Muscle of leg (tissue), 11 donors: Measurements from ENCODE around the gene TMEM30A. TPM values are rescaled to one million over a fixed set of nuclear protein-coding genes. Genes with fewer than 3 reads are reported as not detected.
A peak's percentile ranks its signal among the peaks of the same experiment; 100 is the strongest.

ENCODE experiments used
- DNase-seq: peaks from one replicate; pipeline ENCODE4 v3.0.0; 2013
- H3K27ac ChIP-seq: one replicate; pipeline ENCODE4 v1.5.1; 2013; ENCODE audit warnings: mild to moderate bottlenecking, low read length, control low read depth
- H3K27me3 ChIP-seq: one replicate; pipeline ENCODE4 v1.6.1; 2013; ENCODE audit warnings: low read length; ENCODE audit not compliant: control insufficient read depth, insufficient read depth
- H3K36me3 ChIP-seq: one replicate; pipeline ENCODE4 v1.6.1; 2013; ENCODE audit warnings: low read length; ENCODE audit not compliant: control insufficient read depth, insufficient read depth
- H3K4me1 ChIP-seq: one replicate; pipeline ENCODE4 v1.6.1; 2013; ENCODE audit warnings: low read length; ENCODE audit not compliant: control insufficient read depth, insufficient read depth
- H3K4me3 ChIP-seq: one replicate; pipeline ENCODE4 v1.5.1; 2013; ENCODE audit warnings: low read length, control low read depth
- H3K9me3 ChIP-seq: replicated peaks from 2 replicates; pipeline ENCODE4 v1.6.1; 2013; ENCODE audit warnings: low read depth, low read length; ENCODE audit not compliant: control insufficient read depth
- WGBS: methylation state at CpG from one replicate; pipeline ENCODE4 v1.1.5; 2013; ENCODE audit warnings: missing lambda C conversion rate; ENCODE audit not compliant: insufficient coverage; 5-methylcytosine and 5-hydroxymethylcytosine counted together
- polyA plus RNA-seq, 8 donors: library from polyadenylated mRNA; unstranded; fragments of 120-200 nt; gene quantifications; one replicate each; pipeline versions ENCODE4 v1.2.1 to v1.2.3, GENCODE V29; 2013; ENCODE audit warnings: inconsistent platforms in 1 of 8, low replicate concordance in 1 of 8; ENCODE audit not compliant: insufficient read length in 8 of 8, insufficient read depth in 1 of 8
- total RNA-seq: library from RNA; stranded (reverse); fragments of 120-200 nt; gene quantifications from one replicate; pipeline ENCODE4 v1.2.4, GENCODE V29; 2013

Gene TMEM30A
- total and polyA plus RNA-seq, 9 donors: 45.2 to 81.5 (median 61.0) TPM

GRCh38 chr6:75243333-75244062 is 41.1 kb downstream of the TMEM30A start, which contains the start of gene COX7A2:
Gene COX7A2, minus strand, starts transcription at chr6:75243801. Its CDS starts 67 bp downstream, at chr6:75243734.
- WGBS: 0% methylated on average over 25 of the region's 36 CpGs

GRCh38 chr6:75236630-75237029 is 48.0 kb downstream of the TMEM30A start:
- WGBS: 82% methylated on average over 2 of the region's 4 CpGs
- H3K27me3 ChIP-seq: no peaks in the 10 kb centered on the region
- H3K4me1 ChIP-seq: peaks cover 18% of the 10 kb centered on the region
- no peaks in the 10 kb centered on the region for H3K9me3 ChIP-seq
- peaks cover 9% of the 10 kb centered on the region for H3K36me3 ChIP-seq
- no peak overlapping the region for H3K4me3 ChIP-seq
- DNase-seq: no peak
- no peak overlapping the region for H3K27ac ChIP-seq

More at GRCh38 chr6:75243333-75244062, 41.1 kb downstream of the TMEM30A start, which contains the start of gene COX7A2:
- DNase-seq: peak; percentile 99
- Histone ChIP-seq H3K36me3 (peaks cover 7% of the 10 kb centered on the region), H3K27ac (peak within 1 kb of the TSS; percentile 99), H3K4me3 (peak within 1 kb of the TSS; percentile 96), H3K4me1 (peaks cover 9% of the 10 kb centered on the region), H3K27me3 (no peaks in the 10 kb centered on the region), H3K9me3 (no peaks in the 10 kb centered on the region)

DNA sequence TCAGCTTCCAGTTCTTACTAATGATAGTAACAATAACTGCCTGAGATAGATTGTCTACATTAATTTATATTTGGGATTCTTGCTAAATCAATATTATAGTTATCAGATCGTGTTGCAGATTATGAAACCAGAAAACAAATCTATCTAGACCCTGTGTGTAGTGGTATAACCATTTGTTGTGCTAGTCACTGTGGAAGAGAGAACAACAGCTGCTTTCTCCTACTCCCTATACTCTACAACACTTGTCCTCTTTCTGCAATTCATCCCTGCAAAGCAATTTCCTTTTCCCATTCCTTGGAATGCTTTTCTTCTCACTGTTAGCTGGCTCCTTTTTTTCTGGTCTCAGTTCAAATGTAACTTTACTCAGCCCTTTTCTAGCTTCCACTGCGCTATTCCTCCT is 49.3 kb downstream of the TMEM30A start:
- Histone ChIP-seq H3K27ac (peak overlapping the region; percentile 52), H3K4me3 (no peak overlapping the region), H3K4me1 (peaks cover 20% of the 10 kb centered on the region), H3K36me3 (peaks cover 9% of the 10 kb centered on the region), H3K9me3 (no peaks in the 10 kb centered on the region), H3K27me3 (no peaks in the 10 kb centered on the region)
- no CpG with 5 or more reads among the region's 2 CpGs for WGBS
- DNase-seq: no peak

DNA sequence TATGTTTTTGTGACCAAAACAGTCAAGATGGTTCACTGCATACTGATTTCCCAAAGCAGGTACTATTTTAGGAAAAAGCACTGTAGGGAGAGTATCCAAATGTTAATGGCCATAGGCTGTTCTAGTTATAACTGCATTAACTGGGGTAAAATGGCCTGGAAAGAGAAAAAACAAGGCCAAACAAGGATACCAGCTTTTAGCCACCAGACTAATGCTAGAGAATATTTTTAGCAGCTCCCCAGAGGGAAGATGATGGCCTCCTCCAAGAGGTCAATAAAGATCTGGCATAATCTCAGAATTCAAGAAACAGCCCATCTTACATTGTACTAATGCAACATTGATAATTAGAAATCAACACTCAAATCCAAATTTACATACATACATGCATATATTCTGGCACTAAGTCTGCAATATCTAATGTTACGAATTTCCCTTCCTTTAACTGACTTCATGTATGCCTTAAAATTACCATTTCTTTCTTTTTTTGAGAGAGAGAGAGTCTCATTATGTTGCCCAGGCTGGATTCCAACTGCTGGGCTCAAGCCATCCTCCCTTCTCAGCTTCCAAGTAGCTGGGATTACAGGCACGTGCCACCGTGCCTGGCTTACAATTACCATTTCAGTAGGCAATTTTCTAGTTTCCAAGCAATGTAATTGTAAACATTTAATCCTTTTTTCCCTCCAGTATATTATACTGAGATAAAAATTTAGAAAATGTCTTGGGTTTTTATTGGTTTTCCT is 50.3 kb downstream of the TMEM30A start:
- Histone ChIP-seq H3K27ac (no peak overlapping the region), H3K4me3 (no peak overlapping the region), H3K4me1 (peaks cover 20% of the 10 kb centered on the region), H3K27me3 (no peaks in the 10 kb centered on the region), H3K9me3 (no peaks in the 10 kb centered on the region), H3K36me3 (peaks cover 9% of the 10 kb centered on the region)
- no CpG with 5 or more reads among the region's 3 CpGs for WGBS
- DNase-seq: peak; percentile 69

- H3K9me3 ChIP-seq: no peaks in the 10 kb centered on the region
- no peaks in the 10 kb centered on the region for H3K27me3 ChIP-seq
- peaks cover 2% of the 10 kb centered on the region for H3K36me3 ChIP-seq
- H3K27ac ChIP-seq: peak overlapping the region; percentile 9
- H3K4me3 ChIP-seq: no peak overlapping the region
- DNase-seq: peak; percentile 37
- peaks cover 20% of the 10 kb centered on the region for H3K4me1 ChIP-seq
- WGBS: no CpG with 5 or more reads among the region's 4 CpGs
Measured at GRCh38 chr6:75233092-75233615, 51.4 kb downstream of the TMEM30A start.

DNA sequence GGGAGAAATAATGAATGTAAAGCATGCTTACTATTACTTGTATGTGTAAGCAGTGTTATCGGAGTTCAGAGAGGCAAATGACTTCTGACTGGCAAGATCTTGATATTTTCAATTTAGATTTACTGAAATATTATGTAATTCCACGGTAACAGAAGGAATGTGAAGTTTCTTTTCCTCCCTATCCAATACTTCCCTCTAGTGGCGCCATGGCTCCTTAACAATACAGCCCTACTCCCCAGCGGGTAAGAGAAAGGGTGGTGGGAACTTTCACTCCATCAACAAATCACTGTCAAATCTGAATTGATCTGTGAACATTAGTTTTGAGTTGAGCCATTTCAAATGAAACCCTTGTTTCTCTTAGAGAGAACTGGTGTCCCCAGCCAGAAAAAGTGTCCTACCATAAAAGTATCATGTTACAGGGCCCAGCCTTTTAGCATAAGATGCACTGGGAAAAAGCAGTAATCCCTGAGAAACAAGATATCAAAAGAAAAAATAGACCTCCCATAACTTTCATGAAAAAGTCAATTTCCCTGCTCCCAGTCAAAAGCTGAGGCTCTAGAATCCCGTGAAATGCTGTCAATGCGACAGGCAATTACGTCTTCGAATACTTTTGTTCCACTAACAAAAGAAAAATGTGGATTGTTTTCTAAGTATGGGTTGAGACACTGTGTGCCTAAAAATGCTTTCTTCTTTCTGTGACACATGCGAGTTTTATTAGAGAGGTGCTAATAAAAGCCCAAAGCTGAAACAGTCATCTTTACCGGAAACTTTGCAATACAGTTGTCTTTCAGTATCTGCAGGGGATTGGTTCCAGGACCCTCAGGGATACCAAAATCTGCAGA is 53.9 kb downstream of the TMEM30A start:
- Histone ChIP-seq H3K4me1 (peaks cover 16% of the 10 kb centered on the region), H3K36me3 (no peaks in the 10 kb centered on the region), H3K4me3 (no peak overlapping the region), H3K27me3 (no peaks in the 10 kb centered on the region), H3K9me3 (no peaks in the 10 kb centered on the region), H3K27ac (no peak overlapping the region)
- WGBS: 50% methylated on average over 1 of the region's 10 CpGs
- DNase-seq: peak; percentile 62

DNA sequence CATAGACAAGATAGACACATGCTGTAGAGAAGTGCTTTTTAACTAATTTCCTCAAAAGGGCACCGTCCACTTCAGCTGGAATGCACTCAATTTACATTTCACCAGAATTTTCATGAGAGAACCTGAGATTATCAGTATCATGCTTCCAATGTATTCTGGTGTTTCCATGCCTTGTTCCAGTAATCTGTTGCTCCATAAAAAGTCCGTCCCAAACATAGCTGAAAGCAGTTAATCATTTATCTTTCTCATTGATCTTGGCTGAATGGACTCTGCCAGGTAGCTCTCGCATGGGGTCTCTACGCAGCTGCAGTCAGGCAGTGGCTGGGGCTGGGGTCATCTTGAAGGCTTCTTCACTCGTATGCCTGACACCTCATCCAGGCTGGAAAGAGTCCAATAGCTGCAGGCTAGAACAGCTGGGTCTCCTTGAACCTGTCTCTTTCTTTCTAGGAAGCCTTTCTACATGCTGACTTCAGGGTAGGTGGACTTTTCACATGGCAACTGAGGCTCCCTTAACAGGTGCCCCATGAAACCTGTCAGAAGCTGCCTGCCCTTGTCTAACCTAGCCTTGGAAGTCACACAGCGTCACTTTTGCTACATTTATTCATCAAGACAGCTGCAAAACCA is 60.2 kb downstream of the TMEM30A start:
- Histone ChIP-seq H3K4me3 (no peak overlapping the region), H3K4me1 (no peaks in the 10 kb centered on the region), H3K27ac (no peak overlapping the region), H3K27me3 (no peaks in the 10 kb centered on the region), H3K36me3 (no peaks in the 10 kb centered on the region), H3K9me3 (no peaks in the 10 kb centered on the region)
- no peak for DNase-seq
- 62% methylated on average over 5 of the region's 6 CpGs for WGBS

DNA sequence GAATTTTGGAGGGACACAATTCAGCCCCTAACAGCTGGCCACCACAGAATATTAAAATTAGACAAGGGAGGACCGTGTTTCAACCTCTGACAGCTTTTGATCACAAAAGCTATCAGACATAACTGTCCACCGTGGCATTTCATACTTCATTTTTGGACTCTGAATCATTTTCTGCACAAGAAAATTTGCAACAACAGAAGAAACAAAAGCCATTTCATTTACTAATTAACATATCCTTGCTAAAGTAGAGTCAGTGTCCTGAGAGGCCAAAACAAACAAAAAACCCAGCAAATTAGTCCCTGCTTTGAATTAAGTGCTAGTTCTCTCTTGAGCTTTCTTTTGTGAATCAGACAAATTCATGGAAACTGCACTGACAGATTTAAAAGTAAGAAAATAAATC is 61.2 kb downstream of the TMEM30A start:
- Histone ChIP-seq H3K4me1 (no peaks in the 10 kb centered on the region), H3K27ac (no peak overlapping the region), H3K27me3 (no peaks in the 10 kb centered on the region), H3K4me3 (no peak overlapping the region), H3K9me3 (no peaks in the 10 kb centered on the region), H3K36me3 (no peaks in the 10 kb centered on the region)
- 86% methylated on average over 1 of the region's 2 CpGs for WGBS
- DNase-seq: no peak

- Histone ChIP-seq H3K9me3 (no peaks in the 10 kb centered on the region), H3K27ac (no peak overlapping the region), H3K4me3 (no peak overlapping the region), H3K36me3 (no peaks in the 10 kb centered on the region), H3K4me1 (no peaks in the 10 kb centered on the region), H3K27me3 (no peaks in the 10 kb centered on the region)
- DNase-seq: no peak
Measured at GRCh38 chr6:75222261-75222660, 62.3 kb downstream of the TMEM30A start.
